Uterus (tissue), 4 donors: Measurements from ENCODE around the gene COQ5. TPM values are rescaled to one million over a fixed set of nuclear protein-coding genes. Genes with fewer than 3 reads are reported as not detected.

ENCODE experiments used
- DNase-seq, 2 donors: peaks; one replicate each; pipeline ENCODE4 v3.0.0-alpha.2; 2019 to 2020
- H3K27ac ChIP-seq, 2 donors: fragments of 200-600 bp; sonication (generic); 1 replicate in 1 of 2; 2 replicates in 1 of 2; pipeline ENCODE4 v1.5.1; 2016 to 2018
- H3K27me3 ChIP-seq, 2 donors: fragments of 200-600 bp; sonication (generic); one replicate each; pipeline ENCODE4 v1.5.1; 2018 to 2019; ENCODE audit warnings: control low read depth in 1 of 2
- H3K36me3 ChIP-seq, 2 donors: fragments of 200-600 bp; sonication (generic); one replicate each; pipeline ENCODE4 v1.5.1; 2019; ENCODE audit warnings: control low read depth in 1 of 2
- H3K4me1 ChIP-seq, 2 donors: fragments of 200-600 bp; sonication (generic); one replicate each; pipeline ENCODE4 v1.5.1; 2018 to 2019; ENCODE audit warnings: control low read depth in 1 of 2
- H3K4me3 ChIP-seq, 2 donors: fragments of 200-600 bp; sonication (generic); 1 replicate in 1 of 2; 2 replicates in 1 of 2; pipeline ENCODE4 v1.5.1; 2018 to 2019; ENCODE audit warnings: mild to moderate bottlenecking in 1 of 2
- H3K9me3 ChIP-seq, 2 donors: fragments of 200-600 bp; sonication (generic); one replicate each; pipeline ENCODE4 v1.5.1; 2019; ENCODE audit warnings: control low read depth in 1 of 2
- POLR2A ChIP-seq, 2 donors: fragments of 450-650 bp; IDR thresholded peaks; one replicate each; pipeline ENCODE4 v1.6.1; 2016; ENCODE audit warnings: antibody characterized with exemption in 2 of 2, mild to moderate bottlenecking in 1 of 2, moderate library complexity in 1 of 2
- intact Hi-C: fragments of 100-400 bp; cut with DNase I; formaldehyde crosslinking; loops from one replicate; pipeline ENCODE4 v1.15.1; 2023; ENCODE audit warnings: low total_unique reads
- total RNA-seq, 4 donors: library from RNA; depleted of rRNA in 3 of 4; stranded (reverse); fragments of >200 nt in 3 of 4; gene quantifications; one replicate each; pipeline versions ENCODE4 v1.1.0 to v1.2.4, GENCODE V29; 2014 to 2023
- TF ChIP-seq, protein P1 (sequence below), 4 experiments: fragments of 200-600 bp in 2 of 4; fragments of 450-650 bp in 2 of 4; sonication (generic) in 2 of 4; IDR thresholded peaks; one replicate each; pipeline ENCODE4 v1.5.1; 2016 to 2019; ENCODE audit warnings: antibody characterized with exemption in 4 of 4, mild to moderate bottlenecking in 2 of 4, moderate library complexity in 1 of 4
- donor health status: DM: yes; HTN: yes; CAD: no.

The COQ5 gene
- total RNA-seq, 4 donors from 2014 or later: 18.5 to 117 (median 25.9) TPM

DNA sequence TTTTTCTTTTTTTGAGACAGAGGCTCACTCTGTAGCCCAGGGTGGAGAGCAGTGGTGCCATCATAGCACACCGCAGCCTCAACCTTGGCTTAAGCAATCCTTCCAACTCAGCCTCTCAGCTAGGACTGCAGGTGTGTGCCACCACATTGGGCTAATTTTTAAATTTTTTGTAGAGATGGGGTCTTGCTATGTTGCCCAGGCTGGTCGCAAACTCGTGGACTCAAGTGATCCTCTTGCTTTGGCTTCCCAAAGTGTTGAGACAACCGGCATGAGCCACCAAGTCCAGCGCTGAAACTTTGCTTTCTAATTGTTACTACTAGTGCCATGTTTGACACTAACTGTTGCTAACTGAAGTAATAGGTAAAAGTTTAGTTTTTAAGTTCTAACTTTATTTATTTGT is 13.2 kb upstream of the COQ5 start:
- Histone ChIP-seq H3K4me3 (no peak overlapping the region), H3K27ac (no peak overlapping the region), H3K9me3 (no peaks in the 10 kb centered on the region), H3K27me3 (no peaks in the 10 kb centered on the region), H3K36me3 (no peaks in the 10 kb centered on the region), H3K4me1 (peaks cover 4 to 6% of the 10 kb centered on the region in 2 donors)
- intact Hi-C loops: no loop called here
- no peak for TF ChIP-seq POLR2A (IDR thresholded peaks at IDR 0.05)
- TF ChIP-seq, protein P1, sequence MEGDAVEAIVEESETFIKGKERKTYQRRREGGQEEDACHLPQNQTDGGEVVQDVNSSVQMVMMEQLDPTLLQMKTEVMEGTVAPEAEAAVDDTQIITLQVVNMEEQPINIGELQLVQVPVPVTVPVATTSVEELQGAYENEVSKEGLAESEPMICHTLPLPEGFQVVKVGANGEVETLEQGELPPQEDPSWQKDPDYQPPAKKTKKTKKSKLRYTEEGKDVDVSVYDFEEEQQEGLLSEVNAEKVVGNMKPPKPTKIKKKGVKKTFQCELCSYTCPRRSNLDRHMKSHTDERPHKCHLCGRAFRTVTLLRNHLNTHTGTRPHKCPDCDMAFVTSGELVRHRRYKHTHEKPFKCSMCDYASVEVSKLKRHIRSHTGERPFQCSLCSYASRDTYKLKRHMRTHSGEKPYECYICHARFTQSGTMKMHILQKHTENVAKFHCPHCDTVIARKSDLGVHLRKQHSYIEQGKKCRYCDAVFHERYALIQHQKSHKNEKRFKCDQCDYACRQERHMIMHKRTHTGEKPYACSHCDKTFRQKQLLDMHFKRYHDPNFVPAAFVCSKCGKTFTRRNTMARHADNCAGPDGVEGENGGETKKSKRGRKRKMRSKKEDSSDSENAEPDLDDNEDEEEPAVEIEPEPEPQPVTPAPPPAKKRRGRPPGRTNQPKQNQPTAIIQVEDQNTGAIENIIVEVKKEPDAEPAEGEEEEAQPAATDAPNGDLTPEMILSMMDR (IDR thresholded peaks at IDR 0.05): no peak
- no peak for DNase-seq

DNA sequence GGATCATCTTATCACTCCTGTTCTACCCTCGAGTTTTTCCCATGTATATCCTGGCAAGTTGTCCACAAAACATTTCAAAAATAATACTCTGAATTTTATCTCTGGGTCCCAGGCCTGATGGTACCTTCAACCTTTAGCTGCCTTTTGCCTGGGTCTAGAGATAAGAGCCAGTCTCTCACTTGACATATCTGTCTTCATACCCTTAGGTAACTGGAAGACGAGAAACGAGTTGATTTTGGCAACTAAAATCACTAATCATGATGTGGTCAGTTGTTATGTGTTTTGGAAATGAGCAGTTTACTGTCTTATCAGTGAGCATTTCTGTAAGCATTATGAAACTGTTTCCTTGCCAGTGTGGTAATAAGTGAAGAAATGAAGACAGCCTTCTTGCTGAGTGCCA is 11.5 kb upstream of the COQ5 start:
- Histone ChIP-seq H3K9me3 (no peaks in the 10 kb centered on the region), H3K27ac (peak overlapping the region; percentile 13 to 92), H3K27me3 (no peaks in the 10 kb centered on the region), H3K4me3 (no peak overlapping the region), H3K4me1 (peaks cover 15 to 17% of the 10 kb centered on the region in 2 donors), H3K36me3 (no peaks in the 10 kb centered on the region)
- TF ChIP-seq POLR2A (IDR thresholded peaks at IDR 0.05): no peak
- intact Hi-C loops: no loop called here
- DNase-seq: no peak

DNA sequence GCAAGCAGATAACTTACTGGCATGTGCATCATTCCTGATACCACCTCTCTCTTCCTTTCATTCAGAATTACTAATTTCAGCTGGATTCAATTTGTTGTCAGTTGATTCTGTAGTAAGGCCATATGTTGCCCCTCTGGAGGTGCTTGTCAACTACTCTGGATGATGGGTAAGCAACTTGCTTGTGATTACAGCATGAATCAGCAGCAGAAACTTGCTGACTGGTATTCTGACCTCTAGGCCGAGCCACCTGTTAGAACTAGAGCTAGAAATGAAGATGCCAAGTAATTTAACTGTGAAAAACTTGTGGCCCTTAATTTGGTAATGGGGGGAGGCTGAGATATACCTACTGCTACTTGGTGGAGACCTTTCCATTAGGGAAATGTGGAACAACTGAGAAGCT is 10.3 kb upstream of the COQ5 start:
- peaks cover 15 to 17% of the 10 kb centered on the region in 2 donors for H3K4me1 ChIP-seq
- no peak overlapping the region for H3K4me3 ChIP-seq
- DNase-seq: no peak
- no peaks in the 10 kb centered on the region for H3K27me3 ChIP-seq
- peak overlapping the region; percentile 39 to 92 for H3K27ac ChIP-seq
- intact Hi-C loops: no loop called here
- TF ChIP-seq, protein P1 (IDR thresholded peaks at IDR 0.05): no peak
- no peak for TF ChIP-seq POLR2A (IDR thresholded peaks at IDR 0.05)
- H3K9me3 ChIP-seq: no peaks in the 10 kb centered on the region
- no peaks in the 10 kb centered on the region for H3K36me3 ChIP-seq

DNA sequence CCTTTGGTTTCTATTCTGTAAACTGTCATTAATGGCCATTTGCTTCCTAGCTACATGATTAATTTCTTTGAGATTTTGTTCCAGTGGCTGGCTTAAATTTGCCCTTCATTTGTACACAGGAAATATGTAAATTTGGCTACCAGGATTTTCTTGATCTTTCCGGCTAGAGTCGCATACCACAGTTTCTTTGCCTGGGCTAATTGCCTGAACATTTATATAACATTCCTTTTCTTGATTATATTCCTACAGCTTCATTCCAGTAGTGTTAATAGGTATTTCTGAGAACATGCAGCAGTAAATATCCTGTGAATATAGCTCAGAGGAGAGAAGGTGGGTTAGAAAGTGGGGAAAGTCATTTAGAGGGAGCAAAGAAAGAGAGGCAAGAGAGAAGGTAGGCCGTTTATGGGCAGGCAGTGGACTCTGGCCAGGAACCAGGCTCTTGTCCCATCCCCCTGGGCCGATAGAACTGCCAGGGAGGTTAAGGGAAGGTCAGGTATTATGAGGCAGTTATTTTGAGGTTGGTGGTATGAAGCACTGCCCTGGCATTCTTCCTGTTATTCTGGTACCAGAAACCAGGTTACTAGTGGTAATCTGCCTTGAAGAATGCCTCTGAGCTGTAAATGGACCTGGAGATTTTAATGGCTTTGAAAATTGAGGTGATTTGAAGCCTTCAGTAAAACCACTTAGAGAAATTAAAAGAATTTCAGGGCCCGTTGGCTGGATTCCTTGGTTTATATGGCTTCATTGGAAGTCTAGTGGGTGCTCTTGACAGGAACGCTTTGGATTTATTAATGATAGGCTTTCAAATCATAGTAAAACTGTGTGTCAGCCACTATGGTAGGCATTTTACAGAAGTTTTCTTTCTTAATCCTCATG is 9.6 kb upstream of the COQ5 start:
- H3K27me3 ChIP-seq: no peaks in the 10 kb centered on the region
- peaks cover 15 to 17% of the 10 kb centered on the region in 2 donors for H3K4me1 ChIP-seq
- no peaks in the 10 kb centered on the region for H3K9me3 ChIP-seq
- no peaks in the 10 kb centered on the region for H3K36me3 ChIP-seq
- intact Hi-C loops: no loop called here
- H3K4me3 ChIP-seq: peak overlapping the region in 1 of 2 donors; percentile 5
- DNase-seq: peak; percentile 34 to 39
- peak overlapping the region; percentile 39 to 92 for H3K27ac ChIP-seq
- TF ChIP-seq, protein P1 (IDR thresholded peaks at IDR 0.05): no peak
- no peak for TF ChIP-seq POLR2A (IDR thresholded peaks at IDR 0.05)

DNA sequence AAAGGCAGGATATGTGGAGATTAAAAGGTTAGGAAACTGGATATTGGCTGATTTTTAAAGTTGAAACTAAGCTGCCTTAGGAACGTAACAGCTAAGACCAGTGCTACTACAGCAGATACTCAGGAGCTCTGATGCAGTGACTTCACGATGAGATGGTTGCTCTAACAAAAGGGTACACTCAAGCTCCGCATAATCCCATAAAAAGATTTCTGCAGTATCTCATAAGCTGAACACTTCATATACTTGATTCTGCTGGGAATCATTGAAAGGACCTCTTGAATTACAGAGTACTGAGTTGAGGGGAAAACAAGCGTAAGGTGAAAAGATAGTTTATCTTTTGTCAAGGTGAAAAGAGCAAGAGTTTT is 8.9 kb upstream of the COQ5 start:
- H3K4me3 ChIP-seq: peak overlapping the region in 1 of 2 donors; percentile 5
- peak overlapping the region; percentile 39 to 92 for H3K27ac ChIP-seq
- H3K4me1 ChIP-seq: peaks cover 15 to 17% of the 10 kb centered on the region in 2 donors
- H3K27me3 ChIP-seq: no peaks in the 10 kb centered on the region
- no peak for TF ChIP-seq POLR2A (IDR thresholded peaks at IDR 0.05)
- TF ChIP-seq, protein P1 (IDR thresholded peaks at IDR 0.05): no peak
- H3K36me3 ChIP-seq: no peaks in the 10 kb centered on the region
- intact Hi-C loops: no loop called here
- no peaks in the 10 kb centered on the region for H3K9me3 ChIP-seq
- no peak for DNase-seq
